ENCODE results near the gene ANKLE1.

DNA sequence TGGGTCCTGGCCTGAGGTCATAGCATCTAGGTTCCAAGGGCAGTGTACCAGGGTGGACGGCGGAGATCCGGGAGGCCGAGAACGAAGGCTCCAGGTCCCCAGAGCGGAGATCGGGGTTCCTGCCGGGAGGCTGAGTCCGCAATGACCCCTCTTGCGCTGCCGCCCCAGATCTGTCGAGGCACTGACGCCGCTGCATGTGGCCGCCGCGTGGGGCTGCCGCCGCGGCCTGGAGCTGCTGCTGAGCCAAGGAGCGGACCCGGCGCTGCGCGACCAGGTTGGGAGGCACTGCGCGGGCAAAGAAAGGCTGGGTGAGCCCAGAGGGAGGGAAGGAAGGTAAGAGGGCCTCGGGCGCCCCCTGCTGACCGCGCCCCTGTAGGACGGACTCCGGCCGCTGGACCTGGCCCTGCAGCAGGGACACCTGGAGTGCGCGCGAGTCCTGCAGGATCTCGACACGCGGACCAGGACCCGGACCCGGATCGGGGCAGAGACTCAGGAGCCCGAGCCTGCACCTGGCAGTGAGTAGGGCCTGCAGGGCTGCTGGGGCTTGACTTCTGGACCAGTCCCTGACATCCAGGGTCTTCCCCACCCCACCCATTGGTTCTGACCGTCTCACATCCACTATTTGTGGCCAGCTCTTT lies 906 bp downstream of the ANKLE1 start:
- TF ChIP-seq, protein P1, sequence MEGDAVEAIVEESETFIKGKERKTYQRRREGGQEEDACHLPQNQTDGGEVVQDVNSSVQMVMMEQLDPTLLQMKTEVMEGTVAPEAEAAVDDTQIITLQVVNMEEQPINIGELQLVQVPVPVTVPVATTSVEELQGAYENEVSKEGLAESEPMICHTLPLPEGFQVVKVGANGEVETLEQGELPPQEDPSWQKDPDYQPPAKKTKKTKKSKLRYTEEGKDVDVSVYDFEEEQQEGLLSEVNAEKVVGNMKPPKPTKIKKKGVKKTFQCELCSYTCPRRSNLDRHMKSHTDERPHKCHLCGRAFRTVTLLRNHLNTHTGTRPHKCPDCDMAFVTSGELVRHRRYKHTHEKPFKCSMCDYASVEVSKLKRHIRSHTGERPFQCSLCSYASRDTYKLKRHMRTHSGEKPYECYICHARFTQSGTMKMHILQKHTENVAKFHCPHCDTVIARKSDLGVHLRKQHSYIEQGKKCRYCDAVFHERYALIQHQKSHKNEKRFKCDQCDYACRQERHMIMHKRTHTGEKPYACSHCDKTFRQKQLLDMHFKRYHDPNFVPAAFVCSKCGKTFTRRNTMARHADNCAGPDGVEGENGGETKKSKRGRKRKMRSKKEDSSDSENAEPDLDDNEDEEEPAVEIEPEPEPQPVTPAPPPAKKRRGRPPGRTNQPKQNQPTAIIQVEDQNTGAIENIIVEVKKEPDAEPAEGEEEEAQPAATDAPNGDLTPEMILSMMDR (IDR thresholded peaks at IDR 0.05), result peak in 3 of 4 experiments; percentile 89 to 96 (median 89)
- TF ChIP-seq POLR2AphosphoS5 (IDR thresholded peaks at IDR 0.05) (no peak), POLR2A (IDR thresholded peaks at IDR 0.05) (no peak)
